ENCODE measurements around the gene TMPRSS2. TPM values are rescaled to one million over a fixed set of nuclear protein-coding genes. Genes with fewer than 3 reads are reported as not detected.
"Not testable (repeated sequence)": the region's sequence is repeated elsewhere in the genome, so short reads cannot be mapped to it uniquely, and the experiment has no call there.

Gene TMPRSS2
- total RNA-seq, 1 donor from 2014 or later: not detected

DNA sequence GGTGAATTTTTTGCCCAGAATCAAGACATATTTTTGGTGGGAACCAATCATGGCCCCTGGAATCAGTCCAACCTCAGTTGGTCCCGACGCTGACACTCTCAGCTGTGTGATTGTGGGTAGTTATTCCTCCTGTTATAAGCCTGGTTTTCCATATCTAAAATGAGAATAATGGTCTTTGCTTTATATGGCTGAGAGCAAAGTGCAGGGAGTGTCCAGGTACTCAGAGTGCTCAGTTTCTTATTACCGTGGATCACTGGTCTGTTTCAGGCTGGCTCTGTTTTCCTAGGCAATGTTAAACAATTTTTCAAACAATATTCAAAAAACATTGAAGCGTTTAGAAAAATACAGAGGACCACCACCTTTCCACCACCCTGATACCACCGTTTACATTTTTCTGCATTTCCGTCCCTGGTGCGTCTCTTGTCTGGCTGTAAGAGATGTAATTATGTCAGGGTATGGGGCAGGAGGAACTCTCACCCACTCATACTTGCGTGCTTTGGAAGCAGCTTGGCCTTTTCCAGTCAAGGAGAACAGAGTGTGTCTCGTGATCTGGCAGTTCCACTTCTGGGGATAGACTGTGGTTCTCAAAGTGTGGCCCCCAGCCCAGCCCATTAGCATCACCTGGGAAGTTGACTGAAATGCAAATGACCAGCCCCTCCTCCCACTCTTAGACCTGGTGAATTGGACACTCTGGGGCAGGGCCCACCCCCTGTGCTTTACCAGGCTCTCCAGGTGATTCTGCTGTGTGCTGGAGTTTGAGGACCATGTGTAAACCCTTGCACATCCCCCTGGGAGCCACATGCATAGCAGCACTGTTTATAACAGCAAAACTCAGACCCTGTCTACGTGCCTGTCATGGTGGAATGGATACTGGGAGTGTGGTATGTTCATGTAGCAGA lies 75.1 kb downstream of the TMPRSS2 start:
- Mint-ChIP-seq H3K4me1 (ENCODE audit: low read depth) (peaks cover 69% of the 10 kb centered on the region), H3K9me3 (peaks cover 13% of the 10 kb centered on the region), H3K36me3 (ENCODE audit: low read depth) (peaks cover 73% of the 10 kb centered on the region), H3K27me3 (ENCODE audit: insufficient read depth) (no peaks in the 10 kb centered on the region), H3K4me3 (no peak overlapping the region), H3K27ac (no peak overlapping the region)
- no peak for DNase-seq (ENCODE audit: low spot score)
- intact Hi-C loops (cut with micrococcal nuclease): no loop called here

- intact Hi-C loops (cut with micrococcal nuclease): no loop called here
- DNase-seq (ENCODE audit: low spot score): no peak
- Mint-ChIP-seq H3K9me3 (peaks cover 13% of the 10 kb centered on the region), H3K4me3 (no peak overlapping the region), H3K27ac (no peak overlapping the region), H3K27me3 (ENCODE audit: insufficient read depth) (no peaks in the 10 kb centered on the region), H3K36me3 (ENCODE audit: low read depth) (peaks cover 73% of the 10 kb centered on the region), H3K4me1 (ENCODE audit: low read depth) (peaks cover 73% of the 10 kb centered on the region)
Observed at GRCh38 chr21:41431788-41432548, 76.0 kb downstream of the TMPRSS2 start.

DNA sequence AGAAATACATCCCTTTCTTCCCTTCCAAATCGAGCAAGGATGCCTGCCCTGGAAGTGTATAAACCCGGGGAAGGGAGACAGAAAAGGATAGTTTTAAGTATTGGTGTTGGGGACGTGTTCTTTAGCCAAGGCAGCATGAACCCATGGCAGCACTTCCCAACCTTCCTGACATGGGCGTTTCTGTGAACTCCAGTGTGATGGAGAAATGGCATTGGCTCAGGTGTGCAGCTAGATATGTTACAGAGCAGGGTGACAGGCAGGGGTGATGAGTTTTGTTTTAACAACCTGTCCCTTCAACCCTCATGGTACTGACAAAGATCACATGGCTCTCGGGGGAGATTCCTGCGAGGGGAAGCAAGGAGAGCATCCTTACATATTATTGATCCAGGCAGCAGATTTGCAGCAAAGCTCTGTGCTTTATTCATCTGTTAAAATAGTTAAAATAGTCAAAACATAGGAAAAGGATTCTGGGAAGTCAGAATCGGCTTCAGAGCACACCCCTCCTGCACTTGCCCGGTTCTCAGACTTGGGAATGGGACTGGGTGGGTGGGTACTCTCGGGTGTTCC lies 78.0 kb downstream of the TMPRSS2 start:
- DNase-seq (ENCODE audit: low spot score): no peak
- Mint-ChIP-seq H3K9me3 (peaks cover 8% of the 10 kb centered on the region), H3K27ac (peak overlapping the region; percentile 25), H3K4me3 (peak overlapping the region; percentile 69), H3K36me3 (ENCODE audit: low read depth) (peaks cover 58% of the 10 kb centered on the region), H3K4me1 (ENCODE audit: low read depth) (peaks cover 72% of the 10 kb centered on the region), H3K27me3 (ENCODE audit: insufficient read depth) (no peaks in the 10 kb centered on the region)
- intact Hi-C loops (cut with micrococcal nuclease): no loop called here

DNA sequence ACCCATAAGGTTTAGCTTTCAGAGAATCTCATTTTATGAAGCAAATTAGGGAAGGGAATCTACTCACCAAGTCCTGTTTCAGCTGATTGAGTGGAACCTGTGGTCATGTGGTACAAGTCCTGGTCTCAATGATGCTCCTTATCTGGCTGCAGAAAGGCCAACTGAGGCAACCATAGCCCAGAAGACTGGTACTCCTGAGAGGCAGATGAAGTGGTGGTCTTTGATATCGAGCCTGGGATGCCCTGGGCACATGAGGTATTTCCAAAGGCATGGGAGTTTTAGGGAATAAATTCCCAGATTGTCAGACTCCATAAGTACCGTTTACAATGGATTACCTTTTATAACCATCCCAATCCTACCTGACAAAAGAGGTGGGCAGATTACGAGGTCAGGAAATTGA lies 78.7 kb downstream of the TMPRSS2 start:
- intact Hi-C loops (cut with micrococcal nuclease): no loop called here
- DNase-seq (ENCODE audit: low spot score): no peak
- Mint-ChIP-seq H3K4me3 (no peak overlapping the region), H3K27me3 (ENCODE audit: insufficient read depth) (no peaks in the 10 kb centered on the region), H3K27ac (no peak overlapping the region), H3K4me1 (ENCODE audit: low read depth) (peaks cover 76% of the 10 kb centered on the region), H3K36me3 (ENCODE audit: low read depth) (peaks cover 51% of the 10 kb centered on the region), H3K9me3 (peaks cover 1% of the 10 kb centered on the region)

DNA sequence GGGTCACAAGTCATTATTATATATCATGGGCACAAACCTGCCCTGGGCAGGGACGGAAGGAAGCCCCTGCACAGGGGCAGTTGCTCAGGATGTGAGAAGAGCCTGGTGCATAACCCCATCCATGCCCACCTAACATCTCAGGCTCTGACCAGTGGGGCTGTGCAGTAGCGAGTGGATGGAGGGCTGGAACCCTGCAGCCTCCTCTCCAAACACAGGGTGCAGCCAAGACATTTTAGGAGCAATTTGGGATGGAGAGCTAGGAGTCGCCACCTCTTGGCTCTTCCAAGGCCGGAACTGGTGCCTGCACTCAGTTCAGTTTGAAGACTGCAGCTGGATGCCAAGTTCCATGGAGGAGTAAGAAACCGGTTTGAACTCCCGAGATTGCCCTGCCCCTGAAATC lies 79.1 kb downstream of the TMPRSS2 start:
- intact Hi-C loops (cut with micrococcal nuclease): no loop called here
- no peaks in the 10 kb centered on the region for H3K27me3 Mint-ChIP-seq (ENCODE audit: insufficient read depth)
- H3K4me3 Mint-ChIP-seq: no peak overlapping the region
- DNase-seq (ENCODE audit: low spot score): no peak
- H3K27ac Mint-ChIP-seq: no peak overlapping the region
- H3K4me1 Mint-ChIP-seq (ENCODE audit: low read depth): peaks cover 78% of the 10 kb centered on the region
- peaks cover 47% of the 10 kb centered on the region for H3K36me3 Mint-ChIP-seq (ENCODE audit: low read depth)
- H3K9me3 Mint-ChIP-seq: no peaks in the 10 kb centered on the region

- DNase-seq (ENCODE audit: low spot score): no peak
- H3K27ac Mint-ChIP-seq: peak overlapping the region; percentile 96
- H3K4me3 Mint-ChIP-seq: peak overlapping the region; percentile 96
- no peaks in the 10 kb centered on the region for H3K27me3 Mint-ChIP-seq (ENCODE audit: insufficient read depth)
- H3K36me3 Mint-ChIP-seq (ENCODE audit: low read depth): peaks cover 43% of the 10 kb centered on the region
- H3K9me3 Mint-ChIP-seq: no peaks in the 10 kb centered on the region
- intact Hi-C loops (cut with micrococcal nuclease): no loop called here
- H3K4me1 Mint-ChIP-seq (ENCODE audit: low read depth): peaks cover 78% of the 10 kb centered on the region
Observed at GRCh38 chr21:41428311-41428710, 79.6 kb downstream of the TMPRSS2 start.

DNA sequence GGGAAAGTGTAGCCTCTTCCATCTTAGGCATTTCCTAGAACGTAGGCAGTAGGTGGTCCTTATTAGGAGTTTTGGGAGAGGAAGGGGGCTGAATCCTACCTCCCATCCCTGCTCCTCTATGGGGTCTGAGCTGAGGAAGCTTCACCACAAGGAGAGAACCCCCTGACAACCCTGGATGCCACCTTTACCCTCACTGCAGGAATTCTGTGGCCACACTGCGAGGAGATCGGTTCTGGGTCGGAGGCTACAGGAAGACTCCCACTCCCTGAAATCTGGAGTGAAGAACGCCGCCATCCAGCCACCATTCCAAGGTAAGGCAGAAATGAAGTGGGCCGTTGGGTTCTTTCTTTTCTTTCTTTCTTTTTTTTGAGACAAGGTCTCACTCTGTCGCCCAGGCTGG lies 80.4 kb downstream of the TMPRSS2 start:
- peaks cover 79% of the 10 kb centered on the region for H3K4me1 Mint-ChIP-seq (ENCODE audit: low read depth)

GRCh38 chr21:41426676-41427404 lies 81.1 kb downstream of the TMPRSS2 start:
- peak overlapping the region; percentile 96 for H3K27ac Mint-ChIP-seq
- H3K4me1 Mint-ChIP-seq (ENCODE audit: low read depth): peaks cover 79% of the 10 kb centered on the region
- H3K36me3 Mint-ChIP-seq (ENCODE audit: low read depth): peaks cover 33% of the 10 kb centered on the region
- peak overlapping the region; percentile 96 for H3K4me3 Mint-ChIP-seq
- no peaks in the 10 kb centered on the region for H3K9me3 Mint-ChIP-seq
- DNase-seq (ENCODE audit: low spot score): no peak
- H3K27me3 Mint-ChIP-seq (ENCODE audit: insufficient read depth): no peaks in the 10 kb centered on the region
- intact Hi-C loops (cut with micrococcal nuclease): loop anchor here (1.0 kb wide), 2 partner anchors 65 to 138 kb away; partner anchors contain the start of gene MX2

More for the DNA sequence above, 80.4 kb downstream of the TMPRSS2 start:
- intact Hi-C loops (cut with micrococcal nuclease): no loop called here
- DNase-seq (ENCODE audit: low spot score): no peak
- H3K27me3 Mint-ChIP-seq (ENCODE audit: insufficient read depth): no peaks in the 10 kb centered on the region
- no peaks in the 10 kb centered on the region for H3K9me3 Mint-ChIP-seq
- peak overlapping the region; percentile 96 for H3K4me3 Mint-ChIP-seq
- peak overlapping the region; percentile 96 for H3K27ac Mint-ChIP-seq
- H3K36me3 Mint-ChIP-seq (ENCODE audit: low read depth): peaks cover 37% of the 10 kb centered on the region

GRCh38 chr21:41425954-41426675 lies 81.8 kb downstream of the TMPRSS2 start, which contains the start of gene MX1:
MX1 (plus strand) TSS chr21:41426239; CDS start chr21:41432071, 5,832 bp downstream.
- H3K4me1 Mint-ChIP-seq (ENCODE audit: low read depth): peaks cover 82% of the 10 kb centered on the region
- DNase-seq (ENCODE audit: low spot score): peak; percentile 89
- intact Hi-C loops (cut with micrococcal nuclease): loop anchor here (1.0 kb wide), 2 partner anchors 64 to 139 kb away; partner anchors contain the start of gene MX2
- H3K36me3 Mint-ChIP-seq (ENCODE audit: low read depth): peaks cover 29% of the 10 kb centered on the region
- H3K9me3 Mint-ChIP-seq: no peaks in the 10 kb centered on the region
- peak within 1 kb of the TSS; percentile 96 for H3K27ac Mint-ChIP-seq
- H3K4me3 Mint-ChIP-seq: peak within 1 kb of the TSS; percentile 96
- no peaks in the 10 kb centered on the region for H3K27me3 Mint-ChIP-seq (ENCODE audit: insufficient read depth)

DNA sequence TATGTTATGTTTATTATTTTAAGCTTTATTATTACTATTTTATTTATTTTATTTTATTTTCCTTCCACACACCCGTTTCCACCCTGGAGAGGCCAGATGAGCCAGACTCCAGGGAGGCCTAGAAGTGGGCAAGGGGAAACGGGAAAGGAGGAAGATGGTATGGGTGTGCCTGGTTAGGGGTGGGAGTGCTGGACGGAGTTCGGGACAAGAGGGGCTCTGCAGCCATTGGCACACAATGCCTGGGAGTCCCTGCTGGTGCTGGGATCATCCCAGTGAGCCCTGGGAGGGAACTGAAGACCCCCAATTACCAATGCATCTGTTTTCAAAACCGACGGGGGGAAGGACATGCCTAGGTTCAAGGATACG lies 82.4 kb downstream of the TMPRSS2 start:
- Mint-ChIP-seq H3K36me3 (ENCODE audit: low read depth) (peaks cover 26% of the 10 kb centered on the region), H3K27me3 (ENCODE audit: insufficient read depth) (no peaks in the 10 kb centered on the region), H3K27ac (peak overlapping the region; percentile 96), H3K9me3 (no peaks in the 10 kb centered on the region), H3K4me3 (peak overlapping the region; percentile 96), H3K4me1 (ENCODE audit: low read depth) (peaks cover 86% of the 10 kb centered on the region)
- intact Hi-C loops (cut with micrococcal nuclease): no loop called here
- DNase-seq (ENCODE audit: low spot score): no peak

DNA sequence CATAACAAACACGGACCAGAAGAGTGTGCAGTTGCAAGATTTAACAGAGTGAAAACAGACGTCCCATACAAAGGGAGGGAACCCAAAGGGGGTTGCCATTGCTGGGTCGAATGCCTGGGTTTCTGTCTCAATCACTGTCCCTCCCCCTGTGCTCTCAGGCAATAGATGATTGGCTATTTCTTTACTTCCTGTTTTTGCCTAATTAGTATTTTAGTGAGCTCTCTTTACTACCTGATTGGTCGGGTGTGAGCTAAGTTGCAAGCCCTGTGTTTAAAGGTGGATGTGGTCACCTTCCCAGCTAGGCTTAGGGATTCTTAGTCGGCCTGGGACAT lies 84.7 kb downstream of the TMPRSS2 start:
- peak overlapping the region; percentile 89 for H3K27ac Mint-ChIP-seq
- intact Hi-C loops (cut with micrococcal nuclease): not testable (repeated sequence)

More for the DNA sequence above, 84.7 kb downstream of the TMPRSS2 start:
- H3K4me3 Mint-ChIP-seq; DNase-seq (ENCODE audit: low spot score); H3K9me3 Mint-ChIP-seq; H3K27me3 Mint-ChIP-seq (ENCODE audit: insufficient read depth): not testable (repeated sequence)
- peaks cover 14% of the 10 kb centered on the region for H3K36me3 Mint-ChIP-seq (ENCODE audit: low read depth)
- H3K4me1 Mint-ChIP-seq (ENCODE audit: low read depth): peaks cover 81% of the 10 kb centered on the region

All from activated T-helper 1 cell treated with anti-CD3 and anti-CD28 coated beads, Interleukin-12 subunit alpha, Interleukin-12 subunit beta, Interleukin-2, Interleukin-4 antibody, amounts not matched to agents 30 ng/mL and 10 ng/mL and 1 ng/mL, durations not matched to agents 14 hours and 24 hours and 36 hours (primary cell).